Neutrophil (primary cell): ENCODE results near the gene CIITA.

Experiments
- H3K27ac ChIP-seq: fragments of 200-600 bp; sonication (generic); 2 replicates; pipeline ENCODE4 v1.5.1; 2016; ENCODE audit warnings: mild to moderate bottlenecking, moderate library complexity
- H3K27me3 ChIP-seq: fragments of 200-600 bp; sonication (generic); 2 replicates; pipeline ENCODE4 v1.6.0; 2016; ENCODE audit warnings: mild to moderate bottlenecking
- H3K36me3 ChIP-seq: fragments of 200-600 bp; sonication (generic); 2 replicates; pipeline ENCODE4 v1.5.1; 2017
- H3K4me1 ChIP-seq, 2 experiments: fragments of 200-600 bp in 1 of 2; sonication (generic) in 1 of 2; 1 replicate in 1 of 2; 2 replicates in 1 of 2; pipeline versions ENCODE4 v1.5.1 to v1.6.1; 2013 to 2016; ENCODE audit warnings: low read depth in 1 of 2, low read length in 1 of 2, mild to moderate bottlenecking in 1 of 2, moderate library complexity in 1 of 2; ENCODE audit not compliant: control insufficient read depth in 1 of 2, insufficient read depth in 1 of 2
- H3K4me3 ChIP-seq, 2 experiments: fragments of 200-600 bp in 1 of 2; sonication (generic) in 1 of 2; 1 replicate in 1 of 2; 2 replicates in 1 of 2; pipeline ENCODE4 v1.5.1; 2013 to 2016; ENCODE audit warnings: low read depth in 1 of 2, low read length in 1 of 2, mild to moderate bottlenecking in 1 of 2, moderate library complexity in 1 of 2
- H3K9me3 ChIP-seq: fragments of 200-600 bp; sonication (generic); 2 replicates; pipeline ENCODE4 v1.5.1; 2016
- CTCF ChIP-seq: fragments of 200-600 bp; sonication (generic); IDR thresholded peaks from 2 replicates; pipeline ENCODE4 v1.5.1; 2016; ENCODE audit warnings: antibody characterized with exemption

CIITA gene

DNA sequence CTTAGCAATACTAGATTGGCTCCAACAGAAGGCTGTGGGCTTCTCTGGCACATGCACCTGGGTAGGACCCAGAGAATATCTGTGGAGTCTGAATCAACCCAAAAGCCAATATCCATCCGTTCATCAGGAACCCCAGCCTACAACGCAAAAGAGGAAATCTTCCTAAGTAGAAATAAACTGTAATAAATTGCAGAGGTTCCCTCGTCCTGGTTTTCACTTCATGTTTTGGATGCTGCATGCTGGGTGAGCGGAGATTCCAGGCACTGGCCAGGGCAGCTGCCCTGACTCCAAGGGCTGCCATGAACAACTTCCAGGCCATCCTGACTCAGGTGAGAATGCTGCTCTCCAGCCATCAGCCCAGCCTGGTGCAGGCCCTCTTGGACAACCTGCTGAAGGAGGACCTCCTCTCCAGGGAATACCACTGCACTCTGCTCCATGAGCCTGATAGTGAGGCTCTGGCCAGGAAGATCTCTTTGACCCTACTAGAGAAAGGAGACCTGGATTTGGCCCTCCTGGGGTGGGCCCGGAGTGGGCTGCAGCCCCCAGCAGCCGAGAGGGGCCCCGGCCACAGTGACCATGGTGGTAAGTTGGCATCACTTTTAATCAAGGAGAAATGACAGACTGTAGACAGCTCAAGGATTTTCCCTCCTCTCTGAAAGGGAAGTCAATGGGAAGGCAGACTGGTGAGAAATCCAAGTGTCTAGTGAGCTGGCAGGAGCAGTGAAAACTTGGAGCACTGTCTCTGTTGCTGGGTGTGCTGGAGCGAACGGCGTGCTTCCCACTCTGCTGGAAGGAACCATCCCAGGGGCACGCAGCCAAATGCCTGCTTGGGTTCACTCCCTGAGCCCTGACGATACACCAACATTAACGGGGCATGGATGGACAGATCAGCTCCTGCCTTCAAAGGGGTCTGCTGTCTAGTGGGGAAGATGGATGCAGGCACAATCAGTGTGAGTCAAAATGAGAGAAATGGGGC is 10.7 kb upstream of the CIITA start:
- Histone ChIP-seq H3K4me3 (no peak overlapping the region), H3K9me3 (no peaks in the 10 kb centered on the region), H3K27me3 (no peaks in the 10 kb centered on the region), H3K27ac (no peak overlapping the region), H3K36me3 (no peaks in the 10 kb centered on the region), H3K4me1 (peaks cover 41 to 52% of the 10 kb centered on the region in 2 experiments)
- TF ChIP-seq CTCF, result no peak

GRCh38 chr16:10867199-10867598 is 9.8 kb upstream of the CIITA start:
- TF ChIP-seq CTCF, result no peak
- H3K27me3 ChIP-seq, result no peaks in the 10 kb centered on the region
- H3K36me3 ChIP-seq, result no peaks in the 10 kb centered on the region
- no peaks in the 10 kb centered on the region for H3K9me3 ChIP-seq
- H3K4me1 ChIP-seq, result peaks cover 44 to 56% of the 10 kb centered on the region in 2 experiments
- H3K27ac ChIP-seq, result no peak overlapping the region
- no peak overlapping the region for H3K4me3 ChIP-seq

GRCh38 chr16:10868104-10868595 is 8.9 kb upstream of the CIITA start:
- H3K27ac ChIP-seq, result peak overlapping the region; percentile 78
- peaks cover 1% of the 10 kb centered on the region for H3K27me3 ChIP-seq
- H3K4me3 ChIP-seq, result peak overlapping the region; percentile 34 to 53
- no peak for TF ChIP-seq CTCF
- H3K4me1 ChIP-seq, result peaks cover 37 to 47% of the 10 kb centered on the region in 2 experiments
- H3K36me3 ChIP-seq, result no peaks in the 10 kb centered on the region
- H3K9me3 ChIP-seq, result no peaks in the 10 kb centered on the region

GRCh38 chr16:10868596-10869469 is 8.2 kb upstream of the CIITA start:
- Histone ChIP-seq H3K36me3 (no peaks in the 10 kb centered on the region), H3K9me3 (no peaks in the 10 kb centered on the region), H3K4me3 (peak overlapping the region; percentile 34 to 53), H3K4me1 (peaks cover 37 to 46% of the 10 kb centered on the region in 2 experiments), H3K27ac (peak overlapping the region; percentile 78), H3K27me3 (peaks cover 7% of the 10 kb centered on the region)
- TF ChIP-seq CTCF, result no peak

GRCh38 chr16:10870137-10870776 is 6.7 kb upstream of the CIITA start:
- peak overlapping the region; percentile 70 for H3K27ac ChIP-seq
- H3K4me1 ChIP-seq, result peaks cover 37 to 46% of the 10 kb centered on the region in 2 experiments
- peak overlapping the region in 1 of 2 experiments; percentile 29 for H3K4me3 ChIP-seq
- H3K36me3 ChIP-seq, result no peaks in the 10 kb centered on the region
- H3K27me3 ChIP-seq, result peaks cover 11% of the 10 kb centered on the region
- H3K9me3 ChIP-seq, result no peaks in the 10 kb centered on the region
- no peak for TF ChIP-seq CTCF
